ENCODE results near the gene C16orf90. TPM values are rescaled to one million over a fixed set of nuclear protein-coding genes. Genes with fewer than 3 reads are reported as not detected.

Gene C16orf90
- total RNA-seq, 2 experiments from 2014 or later: not detected

- TF ChIP-seq CTCF (IDR thresholded peaks at IDR 0.05): no peak
- ChIA-PET CTCF (no interaction called here), POLR2A (no interaction called here)
- peaks cover 58% of the 10 kb centered on the region for H3K4me1 Mint-ChIP-seq (ENCODE audit: low read depth)
- Histone ChIP-seq H3K4me3 (ENCODE audit: low read length) (no peak overlapping the region), H3K9me3 (ENCODE audit: control insufficient read depth in 1 of 2, insufficient read depth in 1 of 2, low read length in 2 of 2) (no peaks in the 10 kb centered on the region), H3K27ac (ENCODE audit: low read depth in 1 of 2, low read length in 2 of 2) (no peak overlapping the region), H3K36me3 (ENCODE audit: insufficient read depth, low read length) (peaks cover 25% of the 10 kb centered on the region), H3K4me1 (ENCODE audit: insufficient read depth, low read length) (peaks cover 73% of the 10 kb centered on the region), H3K27me3 (ENCODE audit: control insufficient read depth in 1 of 2, insufficient read depth in 2 of 2, low read length in 2 of 2) (no peaks in the 10 kb centered on the region)
- DNase-seq: no peak
- H3K27me3 Mint-ChIP-seq: no peaks in the 10 kb centered on the region
- no peaks in the 10 kb centered on the region for H3K9me3 Mint-ChIP-seq
- no peak for ATAC-seq (ENCODE audit: poor library complexity)
- H3K27ac Mint-ChIP-seq: peak overlapping the region; percentile 72
- peaks cover 29% of the 10 kb centered on the region for H3K36me3 Mint-ChIP-seq (ENCODE audit: low read depth)
- H3K4me3 Mint-ChIP-seq: no peak overlapping the region
- intact Hi-C loops (cut with DNase I, micrococcal nuclease): no loop called here
Measured at GRCh38 chr16:3465911-3466584, 29.2 kb downstream of the C16orf90 start.

DNA sequence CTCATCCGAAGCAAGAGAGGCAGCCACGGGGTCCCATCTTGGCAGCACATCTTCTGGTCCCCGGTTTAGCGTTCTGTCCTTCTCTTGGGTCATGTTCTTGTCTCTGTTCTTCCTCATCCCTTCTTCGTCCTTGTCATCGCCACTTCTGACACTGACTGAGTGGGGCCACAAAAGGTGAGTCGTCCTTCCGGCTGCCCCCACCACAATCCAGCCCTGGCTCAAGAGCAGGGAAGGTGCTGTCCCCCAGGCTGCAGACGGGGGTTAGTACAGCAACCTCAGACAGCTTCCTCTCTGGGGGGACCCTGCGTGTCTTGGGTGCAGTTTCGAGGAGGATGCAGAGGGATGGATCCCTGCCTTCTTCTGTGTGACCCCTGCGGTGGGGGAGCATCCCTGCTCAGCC, 30.0 kb downstream of the C16orf90 start:
- no peak for TF ChIP-seq CTCF (IDR thresholded peaks at IDR 0.05)
- Mint-ChIP-seq H3K9me3 (no peaks in the 10 kb centered on the region), H3K27me3 (no peaks in the 10 kb centered on the region), H3K4me3 (no peak overlapping the region), H3K27ac (peak overlapping the region; percentile 27), H3K36me3 (ENCODE audit: low read depth) (peaks cover 29% of the 10 kb centered on the region), H3K4me1 (ENCODE audit: low read depth) (peaks cover 65% of the 10 kb centered on the region)
- Histone ChIP-seq H3K9me3 (ENCODE audit: control insufficient read depth in 1 of 2, insufficient read depth in 1 of 2, low read length in 2 of 2) (no peaks in the 10 kb centered on the region), H3K27ac (ENCODE audit: low read depth in 1 of 2, low read length in 2 of 2) (no peak overlapping the region), H3K4me3 (ENCODE audit: low read length) (no peak overlapping the region), H3K36me3 (ENCODE audit: insufficient read depth, low read length) (peaks cover 29% of the 10 kb centered on the region), H3K27me3 (ENCODE audit: control insufficient read depth in 1 of 2, insufficient read depth in 2 of 2, low read length in 2 of 2) (no peaks in the 10 kb centered on the region), H3K4me1 (ENCODE audit: insufficient read depth, low read length) (peaks cover 79% of the 10 kb centered on the region)
- CTCF ChIA-PET: interaction anchor here (0.7 kb wide), 1 partner anchor 804 kb away, joined by 3 read pairs; no protein-coding TSS in a partner anchor
- POLR2A ChIA-PET: no interaction called here
- intact Hi-C loops (cut with DNase I, micrococcal nuclease): no loop called here
- no peak for DNase-seq
- ATAC-seq (ENCODE audit: poor library complexity): no peak

DNA sequence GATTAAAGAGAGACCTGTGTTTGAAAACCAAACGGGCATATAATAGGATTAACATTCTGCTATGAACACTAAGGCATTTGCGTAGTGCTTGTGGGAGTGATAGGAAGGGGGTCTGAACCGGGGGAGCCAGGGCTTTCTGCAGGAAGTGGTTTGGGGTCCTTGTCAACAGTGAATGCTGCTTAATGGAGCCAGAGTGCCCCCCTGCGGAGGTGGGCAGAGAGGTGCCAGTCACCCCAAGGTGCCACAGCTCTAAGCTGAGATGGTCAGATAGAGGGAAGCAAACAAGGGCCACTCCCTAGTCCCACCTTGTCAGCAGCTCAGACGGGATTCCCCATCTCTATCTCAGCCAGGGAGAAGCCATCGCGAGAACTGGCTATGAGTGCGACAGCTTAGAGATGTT, 34.1 kb downstream of the C16orf90 start:
- no peaks in the 10 kb centered on the region for H3K9me3 ChIP-seq (ENCODE audit: control insufficient read depth in 1 of 2, insufficient read depth in 1 of 2, low read length in 2 of 2)
- H3K4me3 Mint-ChIP-seq: peak overlapping the region; percentile 65
- no peaks in the 10 kb centered on the region for H3K27me3 Mint-ChIP-seq
- no peak for TF ChIP-seq CTCF (IDR thresholded peaks at IDR 0.05)
- ATAC-seq (ENCODE audit: poor library complexity) (no peak), DNase-seq (peak in 10 of 14 experiments; percentile 19 to 64 (median 52))
- no peak overlapping the region for H3K27ac ChIP-seq (ENCODE audit: low read depth in 1 of 2, low read length in 2 of 2)
- H3K36me3 Mint-ChIP-seq (ENCODE audit: low read depth): peaks cover 18% of the 10 kb centered on the region
- H3K9me3 Mint-ChIP-seq: no peaks in the 10 kb centered on the region
- peak overlapping the region; percentile 80 for H3K27ac Mint-ChIP-seq
- H3K4me3 ChIP-seq (ENCODE audit: low read length): no peak overlapping the region
- intact Hi-C loops (cut with DNase I, micrococcal nuclease): loop anchor here in 1 of 2 experiments (5.0 kb wide), 1 partner anchor 329 kb away; no protein-coding TSS in a partner anchor
- ChIA-PET POLR2A (interaction anchor here (0.7 kb wide), 1 partner anchor 60 kb away, joined by 4 read pairs; the partner anchor contains the start of genes ZNF174 and ZSCAN32), CTCF (interaction anchor here (0.7 kb wide), 1 partner anchor 236 kb away, joined by 5 read pairs; no protein-coding TSS in a partner anchor)
- H3K4me1 Mint-ChIP-seq (ENCODE audit: low read depth): peaks cover 72% of the 10 kb centered on the region
- peaks cover 75% of the 10 kb centered on the region for H3K4me1 ChIP-seq (ENCODE audit: insufficient read depth, low read length)
- H3K27me3 ChIP-seq (ENCODE audit: control insufficient read depth in 1 of 2, insufficient read depth in 2 of 2, low read length in 2 of 2): no peaks in the 10 kb centered on the region
- H3K36me3 ChIP-seq (ENCODE audit: insufficient read depth, low read length): peaks cover 20% of the 10 kb centered on the region

All from CD4-positive, alpha-beta T cell (primary cell).